H1 (cell line): ENCODE data around the gene RNASE3. TPM values are rescaled to one million over a fixed set of nuclear protein-coding genes. Genes with fewer than 3 reads are reported as not detected.

Source experiments
- CTCF ChIA-PET: fragments of 300-600 bp; sonication (Branson Sonifier 250); formaldehyde crosslinking; loops from one replicate; lab custom pipeline; 2021; ENCODE audit not compliant: partially characterized antibody; lab: Charles Lee
- POLR2A ChIA-PET: fragments of 300-600 bp; sonication (Branson Sonifier 250); formaldehyde crosslinking; loops from one replicate; lab custom pipeline; 2021; ENCODE audit warnings: inconsistent platforms; ENCODE audit not compliant: partially characterized antibody; lab: Charles Lee
- DNase-seq, 2 experiments: peaks; one replicate each; pipeline versions ENCODE4 v3.0.0 to v3.0.0-alpha.2; 2010 to 2022; ENCODE audit warnings: low spot score in 2 of 2, low read depth in 1 of 2, mixed read lengths in 1 of 2
- FAIRE-seq: peaks from 2 replicates; lab custom pipeline; 2011; peaks lifted over from hg19 to GRCh38; lab: Jason Lieb, UNC
- H2AFZ ChIP-seq: 2 replicates; pipeline ENCODE4 v1.8.1; 2012; ENCODE audit warnings: low read length, inconsistent platforms
- H2AK5ac ChIP-seq: 2 replicates; pipeline ENCODE4 v1.6.1; 2013; ENCODE audit warnings: low read depth, low read length
- H2BK120ac ChIP-seq: replicated peaks from 2 replicates; pipeline ENCODE3; 2013; ENCODE audit warnings: low read depth, low read length, inconsistent platforms
- H2BK12ac ChIP-seq: 2 replicates; pipeline ENCODE4 v1.6.1; 2013; ENCODE audit warnings: low read depth, low read length
- H2BK15ac ChIP-seq: 2 replicates; pipeline ENCODE4 v1.6.1; 2013; ENCODE audit warnings: low read length
- H2BK20ac ChIP-seq: 2 replicates; pipeline ENCODE4 v1.6.1; 2013; ENCODE audit warnings: low read length
- H2BK5ac ChIP-seq: 2 replicates; pipeline ENCODE4 v1.6.1; 2013; ENCODE audit warnings: low read depth, low read length
- H3K14ac ChIP-seq: 2 replicates; pipeline ENCODE4 v1.6.1; 2013; ENCODE audit warnings: inconsistent platforms; ENCODE audit not compliant: insufficient read length
- H3K18ac ChIP-seq: 2 replicates; pipeline ENCODE4 v1.6.1; 2013; ENCODE audit warnings: low read length; ENCODE audit errors: extremely low read depth
- H3K23ac ChIP-seq: 2 replicates; pipeline ENCODE4 v1.6.1; 2013; ENCODE audit warnings: inconsistent platforms; ENCODE audit not compliant: insufficient read length
- H3K23me2 ChIP-seq: 2 replicates; pipeline ENCODE4 v1.6.1; 2013; ENCODE audit warnings: low read depth, low read length
- H3K27ac ChIP-seq: 2 replicates; pipeline ENCODE4 v1.6.1; 2011; ENCODE audit warnings: low read depth, low read length, inconsistent platforms
- H3K27me3 ChIP-seq, 4 experiments: replicated peaks in 1 of 4; 1 replicate in 1 of 4; 2 replicates in 3 of 4; pipeline versions ENCODE4 v1.6.1 to v1.8.1; 2011 to 2013; ENCODE audit warnings: low read length in 3 of 4, mild to moderate bottlenecking in 3 of 4, inconsistent platforms in 2 of 4, mixed read lengths in 2 of 4, moderate library complexity in 1 of 4; ENCODE audit not compliant: control insufficient read depth in 3 of 4, insufficient read depth in 3 of 4; ENCODE audit errors: extremely low read depth in 1 of 4
- H3K36me3 ChIP-seq, 4 experiments: 2 replicates each; pipeline versions ENCODE4 v1.6.1 to v1.8.1; 2011 to 2013; ENCODE audit warnings: mild to moderate bottlenecking in 4 of 4, low read length in 3 of 4, moderate library complexity in 2 of 4, control low read depth in 1 of 4, inconsistent platforms in 1 of 4; ENCODE audit not compliant: insufficient read depth in 4 of 4, control insufficient read depth in 2 of 4
- H3K4ac ChIP-seq: replicated peaks from 2 replicates; pipeline ENCODE3; 2013; ENCODE audit warnings: low read length, low read depth, mixed read lengths, inconsistent platforms; ENCODE audit not compliant: insufficient read length
- H3K4me1 ChIP-seq, 4 experiments: replicated peaks in 1 of 4; 1 replicate in 1 of 4; 2 replicates in 3 of 4; pipeline versions ENCODE4 v1.6.1 to v1.8.1; 2011 to 2013; ENCODE audit warnings: low read length in 3 of 4, inconsistent platforms in 2 of 4, mixed read lengths in 1 of 4; ENCODE audit not compliant: insufficient read depth in 4 of 4, control insufficient read depth in 3 of 4
- H3K4me2 ChIP-seq, 2 experiments: 2 replicates each; pipeline versions ENCODE4 v1.6.1 to v1.8.1; 2011 to 2013; ENCODE audit warnings: low read depth in 2 of 2, low read length in 2 of 2, control low read depth in 1 of 2, inconsistent platforms in 1 of 2, mild to moderate bottlenecking in 1 of 2; ENCODE audit not compliant: insufficient read depth in 1 of 2
- H3K4me3 ChIP-seq, 4 experiments: fragments of 200-600, 300-600 bp in 1 of 4; sonication (generic), shearing (Covaris generic), sonication (Bioruptor Twin) in 1 of 4; 2 replicates each; pipeline versions ENCODE4 v1.5.1 to v1.8.1; 2011 to 2016; ENCODE audit warnings: low read length in 4 of 4, low read depth in 3 of 4, control low read depth in 2 of 4, inconsistent platforms in 2 of 4, mild to moderate bottlenecking in 2 of 4, mixed read lengths in 1 of 4, moderate library complexity in 1 of 4; ENCODE audit not compliant: insufficient read depth in 2 of 4; ENCODE audit errors: extremely low read depth in 1 of 4
- H3K56ac ChIP-seq: replicated peaks from 2 replicates; pipeline ENCODE3; 2013; ENCODE audit warnings: low read depth, mild to moderate bottlenecking, mixed read lengths, low read length, inconsistent platforms; ENCODE audit not compliant: insufficient read length
- H3K79me1 ChIP-seq: 2 replicates; pipeline ENCODE4 v1.6.1; 2013; ENCODE audit warnings: low read depth, low read length, control low read depth
- H3K79me2 ChIP-seq, 2 experiments: 2 replicates each; pipeline versions ENCODE4 v1.6.1 to v1.8.1; 2012 to 2013; ENCODE audit warnings: low read length in 2 of 2, mild to moderate bottlenecking in 2 of 2, inconsistent platforms in 1 of 2; ENCODE audit not compliant: insufficient read depth in 2 of 2, control insufficient read depth in 1 of 2
- H3K9ac ChIP-seq, 4 experiments: replicated peaks in 1 of 4; 1 replicate in 1 of 4; 2 replicates in 3 of 4; pipeline versions ENCODE4 v1.6.1 to v1.8.1; 2011 to 2013; ENCODE audit warnings: low read depth in 3 of 4, low read length in 3 of 4, control low read depth in 2 of 4, mild to moderate bottlenecking in 2 of 4, moderate library complexity in 2 of 4, inconsistent platforms in 1 of 4; ENCODE audit errors: extremely low read depth in 1 of 4
- H3K9me3 ChIP-seq, 2 experiments: 2 replicates each; pipeline versions ENCODE4 v1.6.1 to v1.8.1; 2012 to 2013; ENCODE audit warnings: mild to moderate bottlenecking in 2 of 2, moderate library complexity in 2 of 2, control low read depth in 1 of 2, inconsistent platforms in 1 of 2, low read depth in 1 of 2, low read length in 1 of 2, mixed read lengths in 1 of 2; ENCODE audit not compliant: insufficient read depth in 2 of 2
- H4K20me1 ChIP-seq, 2 experiments: replicated peaks in 1 of 2; 2 replicates each; pipeline versions ENCODE3 to v1.8.1; 2011 to 2013; ENCODE audit warnings: inconsistent platforms in 2 of 2, low read length in 2 of 2, mild to moderate bottlenecking in 1 of 2; ENCODE audit not compliant: insufficient read depth in 2 of 2, control insufficient read depth in 1 of 2
- H4K5ac ChIP-seq: 2 replicates; pipeline ENCODE4 v1.6.1; 2013; ENCODE audit warnings: low read length, low read depth, mixed read lengths, inconsistent platforms; ENCODE audit not compliant: insufficient read length
- H4K8ac ChIP-seq: 2 replicates; pipeline ENCODE4 v1.8.0; 2013; ENCODE audit warnings: mild to moderate bottlenecking, moderate library complexity, low read length, inconsistent platforms; ENCODE audit not compliant: insufficient read depth; ENCODE audit errors: extremely low read depth
- H4K91ac ChIP-seq: replicated peaks from 2 replicates; pipeline ENCODE3; 2013; ENCODE audit warnings: low read length, mixed read lengths, inconsistent platforms; ENCODE audit not compliant: insufficient read length
- FOSL1 ChIP-seq: IDR thresholded peaks from 2 replicates; pipeline ENCODE4 v1.6.1; 2011; ENCODE audit warnings: mild to moderate bottlenecking, low read depth, low read length, moderate library complexity; ENCODE audit not compliant: insufficient read depth
- MAFK ChIP-seq: IDR thresholded peaks from 2 replicates; pipeline ENCODE4 v1.6.1; 2012; ENCODE audit warnings: low read depth, mild to moderate bottlenecking, improper control_type of control experiment, low read length
- PHF8 ChIP-seq: fragments of 200-600 bp; sonication (generic); conservative IDR thresholded peaks from 2 replicates; pipeline ENCODE4 v1.7.1; 2012; ENCODE audit warnings: low read depth, mild to moderate bottlenecking, inconsistent platforms, low read length, moderate library complexity
- RAD21 ChIP-seq, 2 experiments: IDR thresholded peaks in 1 of 2; conservative IDR thresholded peaks in 1 of 2; 2 replicates each; pipeline ENCODE4 v1.6.1; 2011; ENCODE audit warnings: low read depth in 2 of 2, low read length in 2 of 2, improper control_type of control experiment in 1 of 2, inconsistent platforms in 1 of 2, mild to moderate bottlenecking in 1 of 2, moderate library complexity in 1 of 2
- SUZ12 ChIP-seq: fragments of 200-600 bp; sonication (generic); IDR thresholded peaks from 2 replicates; pipeline ENCODE4 v1.6.1; 2012; ENCODE audit warnings: mild to moderate bottlenecking, inconsistent platforms, low read length, moderate library complexity, mixed read lengths
- TAF1 ChIP-seq: IDR thresholded peaks from 2 replicates; pipeline ENCODE4 v1.6.1; 2011; ENCODE audit warnings: mild to moderate bottlenecking, low read depth, low read length
- TBP ChIP-seq: IDR thresholded peaks from 2 replicates; pipeline ENCODE4 v1.6.1; 2011; ENCODE audit warnings: low read depth, low read length, improper control_type of control experiment
- TEAD4 ChIP-seq: IDR thresholded peaks from 2 replicates; pipeline ENCODE4 v1.6.1; 2012; ENCODE audit warnings: low read depth, low read length, inconsistent platforms, mixed read lengths
- WGBS, 2 experiments: shearing (Covaris generic) in 1 of 2; methylation state at CpG; one replicate each; pipeline versions ENCODE4 v1.1.6 to v1.1.7; 2013 to 2015; ENCODE audit warnings: low lambda C conversion rate in 2 of 2, mixed read lengths in 2 of 2, inconsistent platforms in 1 of 2, low coverage in 1 of 2, missing lambda C conversion rate in 1 of 2; ENCODE audit not compliant: insufficient replicate concordance in 2 of 2, insufficient coverage in 1 of 2, insufficient read length in 1 of 2; ENCODE audit errors: extremely low coverage in 1 of 2, missing lambda C conversion rate in 1 of 2; 5-methylcytosine and 5-hydroxymethylcytosine counted together
- polyA plus RNA-seq, 7 experiments: library from polyadenylated mRNA; depleted of rRNA in 3 of 7; stranded (reverse) in 5 of 7; unstranded in 2 of 7; fragments of >200 nt in 5 of 7; fragments of 200-250 nt in 2 of 7; gene quantifications; 1 replicate in 5 of 7; 2 replicates in 1 of 7; 4 replicates in 1 of 7; pipeline versions ENCODE4 v1.2.1 to v1.2.3, GENCODE V29; 2011 to 2013; ENCODE audit warnings: missing spikeins in 2 of 7, mixed read lengths in 2 of 7
- total RNA-seq: library from RNA; stranded (reverse); fragmentation: NEBNext Ultra II Directional; extraction: Animal tissue kit (Norgen Biotek cat#: 25700); gene quantifications from 2 replicates; pipeline ENCODE4 v1.2.1, GENCODE V29; 2021
- TF ChIP-seq, protein P1 (sequence below): IDR thresholded peaks from 2 replicates; pipeline ENCODE4 v1.6.1; 2012; ENCODE audit warnings: inconsistent platforms

RNASE3 gene
- total and polyA plus RNA-seq, 2 of the 8 experiments (the other 6 are each of a cell fraction or from before 2014, with no cell fraction given) = not detected

DNA sequence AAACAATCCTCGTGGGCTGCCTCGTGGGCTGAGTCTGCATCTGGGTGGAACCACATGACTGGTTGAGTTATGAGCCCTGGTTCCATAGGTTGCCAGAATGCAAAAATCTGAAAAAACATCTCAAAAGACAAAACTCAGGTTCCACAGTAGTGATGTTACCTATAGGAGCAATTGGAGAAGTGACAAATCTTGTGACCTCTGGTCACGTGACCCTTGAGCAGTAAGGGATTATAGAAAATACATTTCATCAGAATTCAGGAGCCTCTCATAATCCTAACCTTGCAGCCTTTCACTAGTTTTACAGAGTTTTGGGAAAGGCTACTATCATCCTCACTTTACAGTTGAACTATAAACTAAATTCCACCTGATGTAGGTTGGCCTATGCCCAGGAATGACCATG lies 12.5 kb upstream of the RNASE3 start:
- H3K23me2 ChIP-seq = peaks cover 4% of the 10 kb centered on the region; the same call in 1 of the 2 replicates
- 83% methylated on average over 3 of the region's 3 CpGs; no CpG with 5 or more reads in 1 of the 2 experiments for WGBS, 2 experiments

More for the DNA sequence above, 12.5 kb upstream of the RNASE3 start:
- no peak overlapping the region for H3K14ac ChIP-seq
- H2BK20ac ChIP-seq = no peak overlapping the region
- H3K9ac ChIP-seq = no peak overlapping the region
- no peak overlapping the region for H2BK120ac ChIP-seq
- H2AK5ac ChIP-seq = no peak overlapping the region
- CTCF ChIA-PET = interaction anchor here (1.1 to 2.3 kb wide), 2 partner anchors 20 to 74 kb away, joined by 3 to 12 read pairs; no protein-coding TSS in a partner anchor
- no peak overlapping the region for H2AFZ ChIP-seq
- H3K79me2 ChIP-seq = no peaks in the 10 kb centered on the region
- H3K36me3 ChIP-seq = no peaks in the 10 kb centered on the region
- H3K4me3 ChIP-seq = no peak overlapping the region
- no peak overlapping the region for H4K8ac ChIP-seq
- no peak overlapping the region for H3K4ac ChIP-seq
- no peak overlapping the region for H4K5ac ChIP-seq
- no peaks in the 10 kb centered on the region for H4K20me1 ChIP-seq
- TF ChIP-seq MAFK = no peak
- TF ChIP-seq FOSL1 = no peak
- no peak for TF ChIP-seq SUZ12
- TF ChIP-seq, protein P1, sequence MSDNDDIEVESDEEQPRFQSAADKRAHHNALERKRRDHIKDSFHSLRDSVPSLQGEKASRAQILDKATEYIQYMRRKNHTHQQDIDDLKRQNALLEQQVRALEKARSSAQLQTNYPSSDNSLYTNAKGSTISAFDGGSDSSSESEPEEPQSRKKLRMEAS = no peak
- TF ChIP-seq RAD21 (IDR thresholded peaks at IDR 0.05 in 1 of 2, conservative IDR thresholded peaks at IDR 0.05 in 1 of 2; ENCODE audit: low read depth in 2 of 2, low read length in 2 of 2) = no peak
- no peak for TF ChIP-seq PHF8
- TF ChIP-seq TBP = no peak
- no peak for TF ChIP-seq TAF1
- TF ChIP-seq TEAD4 = no peak
- TF ChIP-seq, all 59 proteins: peak for 0
- no peak for DNase-seq
- H2BK12ac ChIP-seq = no peak overlapping the region
- H3K56ac ChIP-seq = no peak overlapping the region
- no peak overlapping the region for H3K4me2 ChIP-seq
- no peak overlapping the region for H3K18ac ChIP-seq
- no peak overlapping the region for H4K91ac ChIP-seq
- no peak overlapping the region for H3K23ac ChIP-seq
- H2BK15ac ChIP-seq = no peak overlapping the region
- no peak overlapping the region for H3K27ac ChIP-seq
- POLR2A ChIA-PET = no interaction called here
- no peak overlapping the region for H2BK5ac ChIP-seq
- no peaks in the 10 kb centered on the region; a peak in 4 of 7 replicates for H3K27me3 ChIP-seq
- FAIRE-seq = no peak
- 0 out of 4 replicates have a peak, but pooled peaks cover 0 to 3% of the 10 kb centered on the region in 2 experiments for H3K9me3 ChIP-seq
- no peaks in the 10 kb centered on the region for H3K79me1 ChIP-seq
- H3K4me1 ChIP-seq = no peaks in the 10 kb centered on the region
